Keratinocyte (primary cell): ENCODE results near the gene ASAP3. TPM values are rescaled to one million over a fixed set of nuclear protein-coding genes. Genes with fewer than 3 reads are reported as not detected.

ENCODE experiments used
- DNase-seq: peaks from one replicate; pipeline ENCODE4 v3.0.0-alpha.2; 2011; ENCODE audit warnings: low read depth, missing footprints, low spot score
- FAIRE-seq: peaks from 2 replicates; lab custom pipeline; 2011; peaks lifted over from hg19 to GRCh38; lab: Jason Lieb, UNC
- H2AFZ ChIP-seq: 2 replicates; pipeline ENCODE4 v1.6.0; 2012; ENCODE audit warnings: low read length, control low read depth, inconsistent platforms; ENCODE audit not compliant: control insufficient read depth
- H3K27ac ChIP-seq: 2 replicates; pipeline ENCODE4 v1.5.1; 2011; ENCODE audit warnings: low read length; ENCODE audit not compliant: control insufficient read depth, insufficient read depth
- H3K27me3 ChIP-seq: 3 replicates; pipeline ENCODE4 v1.6.0; 2011; ENCODE audit warnings: low read length; ENCODE audit not compliant: control insufficient read depth, insufficient read depth; ENCODE audit errors: extremely low read depth
- H3K36me3 ChIP-seq, 2 experiments: 2 replicates in 1 of 2; 3 replicates in 1 of 2; pipeline ENCODE4 v1.5.1; 2011; ENCODE audit warnings: low read length in 2 of 2, mild to moderate bottlenecking in 1 of 2; ENCODE audit not compliant: control insufficient read depth in 2 of 2, insufficient read depth in 2 of 2; ENCODE audit errors: extremely low read depth in 1 of 2
- H3K4me1 ChIP-seq: 3 replicates; pipeline ENCODE4 v1.5.1; 2011; ENCODE audit warnings: low read length; ENCODE audit not compliant: control insufficient read depth, insufficient read depth; ENCODE audit errors: extremely low read depth
- H3K4me2 ChIP-seq: 3 replicates; pipeline ENCODE4 v1.6.0; 2011; ENCODE audit warnings: low read depth, low read length; ENCODE audit not compliant: control insufficient read depth, insufficient read depth; ENCODE audit errors: extremely low read depth
- H3K4me3 ChIP-seq, 3 experiments: fragments of 200-600 bp in 1 of 3; sonication (generic) in 1 of 3; 2 replicates in 2 of 3; 3 replicates in 1 of 3; pipeline ENCODE4 v1.5.1; 2011 to 2016; ENCODE audit warnings: low read length in 3 of 3, mild to moderate bottlenecking in 3 of 3, control low read depth in 2 of 3, inconsistent platforms in 1 of 3, low read depth in 1 of 3, mixed read lengths in 1 of 3, mixed run types in 1 of 3, moderate library complexity in 1 of 3; ENCODE audit not compliant: control insufficient read depth in 2 of 3, insufficient read depth in 2 of 3; ENCODE audit errors: extremely low read depth in 1 of 3
- H3K79me2 ChIP-seq: 2 replicates; pipeline ENCODE4 v1.6.0; 2012; ENCODE audit warnings: low read length; ENCODE audit not compliant: control insufficient read depth, insufficient read depth
- H3K9ac ChIP-seq: 3 replicates; pipeline ENCODE4 v1.6.0; 2011; ENCODE audit warnings: low read length; ENCODE audit not compliant: control insufficient read depth, insufficient read depth; ENCODE audit errors: extremely low read depth
- H3K9me1 ChIP-seq: 3 replicates; pipeline ENCODE4 v1.6.0; 2011; ENCODE audit warnings: low read length; ENCODE audit not compliant: control insufficient read depth, insufficient read depth; ENCODE audit errors: extremely low read depth
- H3K9me3 ChIP-seq: 2 replicates; pipeline ENCODE4 v1.5.1; 2012; ENCODE audit warnings: low read depth, low read length; ENCODE audit not compliant: control insufficient read depth
- H4K20me1 ChIP-seq: 3 replicates; pipeline ENCODE4 v1.6.0; 2011; ENCODE audit warnings: low read length; ENCODE audit not compliant: control insufficient read depth, insufficient read depth; ENCODE audit errors: extremely low read depth
- CTCF ChIP-seq, 3 experiments: IDR thresholded peaks in 1 of 3; conservative IDR thresholded peaks in 1 of 3; optimal IDR thresholded peaks in 1 of 3; 2 replicates in 2 of 3; 3 replicates in 1 of 3; pipeline versions ENCODE3 to v1.5.1; 2011; ENCODE audit warnings: low read length in 3 of 3, mild to moderate bottlenecking in 3 of 3, moderate library complexity in 2 of 3, control low read depth in 1 of 3, inconsistent platforms in 1 of 3; ENCODE audit not compliant: insufficient read depth in 2 of 3; ENCODE audit errors: extremely low read depth in 1 of 3
- EZH2 ChIP-seq: IDR thresholded peaks from one replicate; pipeline ENCODE4 v1.6.1; 2012; ENCODE audit warnings: inconsistent platforms, mild to moderate bottlenecking, low read length, moderate library complexity
- dilution Hi-C: fragments of 300-500 bp; cut with MboI; formaldehyde crosslinking; loops from one replicate; pipeline ENCODE4 v1.7.0; 2020; ENCODE audit warnings: low sequenced_read_pairs; ENCODE audit not compliant: extremely low pct_ligation_motif_present
- polyA plus RNA-seq, 5 experiments: library from polyadenylated mRNA; depleted of rRNA in 3 of 5; stranded (reverse) in 3 of 5; stranded (forward) in 1 of 5; unstranded in 1 of 5; fragments of >200 nt; gene quantifications; 1 replicate in 1 of 5; 2 replicates in 3 of 5; 3 replicates in 1 of 5; pipeline versions ENCODE4 v1.2.1 to v1.2.3, GENCODE V29; 2011 to 2012; ENCODE audit warnings: missing spikeins in 2 of 5, low read depth in 1 of 5, low replicate concordance in 1 of 5

ASAP3 gene
- polyA plus RNA-seq, 1 donor (not counting 4 experiments of a cell fraction or from before 2014, with no cell fraction given): 11.4 TPM

- TF ChIP-seq EZH2: no peak
- no peak for TF ChIP-seq CTCF (optimal IDR thresholded peaks at IDR 0.05 in 1 of 3, IDR thresholded peaks at IDR 0.05 in 1 of 3, conservative IDR thresholded peaks at IDR 0.05 in 1 of 3; ENCODE audit: extremely low read depth in 1 of 3, insufficient read depth in 2 of 3, low read length in 3 of 3)
- Histone ChIP-seq H3K4me2 (no peak overlapping the region), H3K27me3 (peaks cover 3% of the 10 kb centered on the region), H4K20me1 (no peaks in the 10 kb centered on the region), H3K36me3 (no peaks in the 10 kb centered on the region), H3K27ac (no peak overlapping the region), H3K4me3 (no peak overlapping the region), H3K9ac (no peak overlapping the region), H3K9me3 (no peaks in the 10 kb centered on the region), H2AFZ (no peak overlapping the region), H3K4me1 (peaks cover 12% of the 10 kb centered on the region), H3K79me2 (no peaks in the 10 kb centered on the region), H3K9me1 (peaks cover 2% of the 10 kb centered on the region)
- FAIRE-seq: no peak
- dilution Hi-C loops: no loop called here
- DNase-seq: no peak
These were observed 40.9 kb upstream of the ASAP3 start for GRCh38 chr1:23524716-23525401.

DNA sequence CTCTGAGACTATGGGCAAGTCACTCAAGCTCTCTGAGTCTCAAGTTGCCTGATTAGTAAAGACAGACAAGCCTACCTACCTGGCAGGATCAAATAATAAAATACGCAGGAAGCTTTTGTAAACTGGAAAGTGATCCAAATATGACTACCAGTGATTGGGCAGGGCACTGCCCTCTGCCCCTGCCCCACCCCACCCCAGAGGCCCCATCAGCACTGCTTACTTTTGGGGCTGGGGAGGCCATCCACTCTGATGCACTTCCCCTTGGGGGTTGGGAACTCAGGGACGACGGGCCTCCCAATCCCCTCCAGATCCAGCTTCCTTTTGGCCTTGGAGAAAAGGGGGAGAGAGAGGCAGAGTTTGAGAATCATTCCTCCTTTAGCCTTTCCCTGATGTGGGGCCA, 40.2 kb upstream of the ASAP3 start:
- H3K4me2 ChIP-seq: no peak overlapping the region
- dilution Hi-C loops: no loop called here
- no peak for FAIRE-seq
- H3K79me2 ChIP-seq: no peaks in the 10 kb centered on the region
- H4K20me1 ChIP-seq: no peaks in the 10 kb centered on the region
- peaks cover 2% of the 10 kb centered on the region for H3K9me1 ChIP-seq
- DNase-seq: no peak
- H3K4me1 ChIP-seq: peaks cover 10% of the 10 kb centered on the region
- H3K36me3 ChIP-seq: no peaks in the 10 kb centered on the region
- TF ChIP-seq CTCF (optimal IDR thresholded peaks at IDR 0.05 in 1 of 3, IDR thresholded peaks at IDR 0.05 in 1 of 3, conservative IDR thresholded peaks at IDR 0.05 in 1 of 3; ENCODE audit: extremely low read depth in 1 of 3, insufficient read depth in 2 of 3, low read length in 3 of 3) (no peak), EZH2 (no peak)
- H2AFZ ChIP-seq: no peak overlapping the region
- H3K9ac ChIP-seq: no peak overlapping the region
- H3K4me3 ChIP-seq: no peak overlapping the region
- H3K27me3 ChIP-seq: no peaks in the 10 kb centered on the region
- no peak overlapping the region for H3K27ac ChIP-seq
- H3K9me3 ChIP-seq: no peaks in the 10 kb centered on the region
